Body of pancreas (tissue), 2 donors: ENCODE measurements around the gene CPNE1. TPM values are rescaled to one million over a fixed set of nuclear protein-coding genes. Genes with fewer than 3 reads are reported as not detected.

Experiments
- small RNA-seq: library from RNA; depleted of rRNA; stranded (forward); fragments of <200 nt; gene quantifications from one replicate; pipeline ENCODE3, GENCODE V24; 2016
- total RNA-seq, 2 donors: library from RNA; depleted of rRNA; stranded (reverse); fragments of >200 nt; gene quantifications; one replicate each; pipeline ENCODE4 v1.1.0, GENCODE V29; 2016

Gene CPNE1
- total RNA-seq, 2 donors from 2014 or later: 87.3 to 93.9 TPM

Small RNAs within 50 kb of the gene (small RNA-seq; reads per million reads assigned to genes)
- gene RNU6-759P (not detected), gene RPL37P1 (not detected)

Other genes starting within 250 kb of the CPNE1 start
- under 1 TPM in 1 of 2 donors, not detected in 1; 0.66 TPM for gene GDF5, start 226.7 kb downstream of the CPNE1 start, total RNA-seq
- 10 to 100 TPM in 1 of 2 donors, 1 to 10 TPM in 1; 7.8 to 27.0 TPM for gene CEP250, start 209.3 kb downstream of the CPNE1 start, total RNA-seq
- gene C20orf173, start 135.2 kb downstream of the CPNE1 start, total RNA-seq: not detected
- gene ERGIC3, start 122.8 kb downstream of the CPNE1 start, total RNA-seq: 100 to 1,000 TPM; 120 to 136 TPM
- gene SPAG4, start 49.1 kb downstream of the CPNE1 start, total RNA-seq: 10 to 100 TPM; 17.9 to 22.1 TPM
- 10 to 100 TPM; 14.8 to 22.3 TPM for gene RBM12, start within 50 bp of the CPNE1 start, total RNA-seq
- gene NFS1, start 34.5 kb upstream of the CPNE1 start, total RNA-seq: 10 to 100 TPM; 15.8 to 22.1 TPM
- 100 to 1,000 TPM in 1 of 2 donors, 10 to 100 TPM in 1; 55.0 to 192 TPM for gene ROMO1, start 34.5 kb upstream of the CPNE1 start, total RNA-seq
- gene RBM39, start 77.4 kb upstream of the CPNE1 start, total RNA-seq: 100 to 1,000 TPM; 264 to 309 TPM
- gene PHF20, start 107.1 kb upstream of the CPNE1 start, total RNA-seq: 10 to 100 TPM; 17.6 to 25.1 TPM